ENCODE results near the gene RAB6B. TPM values are rescaled to one million over a fixed set of nuclear protein-coding genes. Genes with fewer than 3 reads are reported as not detected.

The RAB6B gene
- total RNA-seq, 1 experiment from 2014 or later = 14.1 TPM

GRCh38 chr3:133930341-133930933 is 34.8 kb upstream of the RAB6B start:
- no peaks in the 10 kb centered on the region for H3K9me2 ChIP-seq (ENCODE audit: insufficient read depth)
- DNase-seq (ENCODE audit: low read depth, low spot score) = peak; percentile 41

More at GRCh38 chr3:133930341-133930933, 34.8 kb upstream of the RAB6B start:
- peak; percentile 64 for ATAC-seq
- no peak overlapping the region for H2AFZ ChIP-seq (ENCODE audit: low read depth, low read length, poor library complexity, severe bottlenecking)
- H3K4me2 ChIP-seq (ENCODE audit: low read length) = no peak overlapping the region
- no peak overlapping the region for H3K9ac ChIP-seq (ENCODE audit: low read length)
- no TSS peak for BruUV-seq (replicated peaks)
- peaks cover 0 to 9% of the 10 kb centered on the region in 2 experiments; a peak in 2 of 4 replicates for H3K4me1 ChIP-seq (ENCODE audit: control insufficient read depth in 1 of 2, insufficient read depth in 2 of 2, low read length in 2 of 2)
- H3K36me3 ChIP-seq (ENCODE audit: control insufficient read depth in 1 of 2, insufficient read depth in 2 of 2, low read length in 2 of 2) = no peaks in the 10 kb centered on the region
- TF ChIP-seq ZBTB33 (IDR thresholded peaks at IDR 0.05; ENCODE audit: extremely low read depth, insufficient replicate concordance, low read length) (no peak), CBX3 (IDR thresholded peaks at IDR 0.05; ENCODE audit: low read depth) (no peak), TCF7L2 (IDR thresholded peaks at IDR 0.05; ENCODE audit: borderline replicate concordance, extremely low read depth, insufficient read depth, insufficient read length) (no peak), FOSL1 (IDR thresholded peaks at IDR 0.05; ENCODE audit: low read depth) (no peak), CTCF (IDR thresholded peaks at IDR 0.05 in 2 of 3, conservative IDR thresholded peaks at IDR 0.05 in 1 of 3; ENCODE audit: borderline replicate concordance in 1 of 3, insufficient read depth in 1 of 3, low read depth in 2 of 3, low read length in 2 of 3) (peak; percentile 68 to 80 (median 78)), RAD21 (IDR thresholded peaks at IDR 0.05; ENCODE audit: low read depth) (peak; percentile 92), EGR1 (IDR thresholded peaks at IDR 0.05; ENCODE audit: low read depth) (no peak)
- intact Hi-C loops (cut with micrococcal nuclease) = loop anchor here (1.0 to 5.0 kb wide), 5 partner anchors 109 to 542 kb away; no protein-coding TSS in a partner anchor
- H4K20me1 ChIP-seq (ENCODE audit: insufficient read depth) = no peaks in the 10 kb centered on the region
- no peaks in the 10 kb centered on the region for H3K9me3 ChIP-seq (ENCODE audit: control insufficient read depth in 1 of 2, insufficient read depth in 1 of 2, low read depth in 1 of 2, low read length in 2 of 2)
- no peak overlapping the region for H3K4me3 ChIP-seq (replicated peaks in 1 of 2; ENCODE audit: low read depth in 1 of 2, low read length in 2 of 2)
- no peak overlapping the region for H3K27ac ChIP-seq (ENCODE audit: low read depth, low read length)
- ChIA-PET RAD21 (ENCODE audit: low non-redundant PET in 1 of 2, low total read pairs in 2 of 2, uncharacterized antibody in 2 of 2, unreplicated experiment in 2 of 2) (no interaction called here), POLR2A (no interaction called here), CTCF (interaction anchor here (0.6 to 2.7 kb wide), 11 partner anchors 9 to 375 kb away, joined by 3 to 26 read pairs (median 3); no protein-coding TSS in a partner anchor)
- H3K27me3 ChIP-seq (ENCODE audit: insufficient read depth, low read length) = no peaks in the 10 kb centered on the region; the same call in 1 of the 2 replicates
- no peaks in the 10 kb centered on the region for H3K79me2 ChIP-seq (ENCODE audit: insufficient read depth, low read length)

Data from HCT116 (cell line).